ENCODE data around the gene PRKCD. TPM values are rescaled to one million over a fixed set of nuclear protein-coding genes. Genes with fewer than 3 reads are reported as not detected.
"Not testable (repeated sequence)": the region's sequence is repeated elsewhere in the genome, so short reads cannot be mapped to it uniquely, and the experiment has no call there.

PRKCD gene
- total RNA-seq, 1 donor from 2014 or later, result 0.82 TPM

GRCh38 chr3:53139906-53140846 is 20.8 kb upstream of the PRKCD start:
- FAIRE-seq, result no peak
- DNase-seq (ENCODE audit: low spot score in 2 of 2), result no peak

GRCh38 chr3:53140847-53141845 is 19.9 kb upstream of the PRKCD start:
- no peak for FAIRE-seq
- DNase-seq (ENCODE audit: low spot score in 2 of 2), result no peak

- no peak for FAIRE-seq
Measured at GRCh38 chr3:53142986-53143385, 18.0 kb upstream of the PRKCD start.

GRCh38 chr3:53144446-53144845 is 16.6 kb upstream of the PRKCD start:
- FAIRE-seq (no peak), DNase-seq (ENCODE audit: low spot score in 2 of 2) (no peak)

More at GRCh38 chr3:53142986-53143385, 18.0 kb upstream of the PRKCD start:
- no peak for DNase-seq (ENCODE audit: low spot score in 2 of 2)

- no peak for FAIRE-seq
- DNase-seq (ENCODE audit: low spot score in 2 of 2), result no peak
Measured at GRCh38 chr3:53144862-53145712, 15.9 kb upstream of the PRKCD start.

- DNase-seq (ENCODE audit: low spot score in 2 of 2), result no peak
- no peak for FAIRE-seq
Measured at GRCh38 chr3:53145713-53146080, 15.3 kb upstream of the PRKCD start.

- DNase-seq (ENCODE audit: low spot score in 2 of 2) (no peak), FAIRE-seq (no peak)
Measured at GRCh38 chr3:53146319-53146891, 14.6 kb upstream of the PRKCD start.

GRCh38 chr3:53147151-53147902 is 13.7 kb upstream of the PRKCD start:
- DNase-seq (ENCODE audit: low spot score in 2 of 2) (no peak), FAIRE-seq (no peak)

GRCh38 chr3:53147903-53148400 is 13.1 kb upstream of the PRKCD start:
- FAIRE-seq, result no peak

GRCh38 chr3:53149006-53149690 is 11.9 kb upstream of the PRKCD start:
- DNase-seq (ENCODE audit: low spot score in 2 of 2) (no peak), FAIRE-seq (no peak)

More at GRCh38 chr3:53147903-53148400, 13.1 kb upstream of the PRKCD start:
- DNase-seq (ENCODE audit: low spot score in 2 of 2), result no peak

GRCh38 chr3:53149699-53150098 is 11.3 kb upstream of the PRKCD start:
- DNase-seq (ENCODE audit: low spot score in 2 of 2) (no peak), FAIRE-seq (no peak)

GRCh38 chr3:53150247-53151085 is 10.5 kb upstream of the PRKCD start:
- FAIRE-seq (no peak), DNase-seq (ENCODE audit: low spot score in 2 of 2) (no peak)

GRCh38 chr3:53151086-53151438 is 9.9 kb upstream of the PRKCD start:
- DNase-seq (ENCODE audit: low spot score in 2 of 2); FAIRE-seq: not testable (repeated sequence)

GRCh38 chr3:53151465-53151864 is 9.5 kb upstream of the PRKCD start:
- FAIRE-seq, result no peak

GRCh38 chr3:53151870-53152660 is 8.9 kb upstream of the PRKCD start:
- FAIRE-seq (no peak), DNase-seq (ENCODE audit: low spot score in 2 of 2) (no peak)

More at GRCh38 chr3:53151465-53151864, 9.5 kb upstream of the PRKCD start:
- no peak for DNase-seq (ENCODE audit: low spot score in 2 of 2)

- DNase-seq (ENCODE audit: low spot score in 2 of 2) (no peak), FAIRE-seq (no peak)
Measured at GRCh38 chr3:53153264-53153823, 7.7 kb upstream of the PRKCD start.
